Loucy (cell line): ENCODE data around the gene PTPRO.

Experiments used
- CTCF ChIP-seq: fragments of 200-600 bp; sonication (generic); conservative IDR thresholded peaks from 2 replicates; pipeline ENCODE4 v1.5.1; 2014; ENCODE audit warnings: mild to moderate bottlenecking, antibody characterized with exemption, low read length
- EZH2phosphoT487 ChIP-seq: fragments of 200-600 bp; IDR thresholded peaks from 2 replicates; pipeline ENCODE4 v1.6.1; 2018; ENCODE audit warnings: antibody characterized with exemption, mild to moderate bottlenecking, moderate library complexity, borderline replicate concordance

GRCh38 chr12:15613981-15614380 is 291.7 kb downstream of the PTPRO start:
- no peak for TF ChIP-seq CTCF
- no peak for TF ChIP-seq EZH2phosphoT487
